OCI-LY3 (cell line): ENCODE data around the gene OR5K1.

ENCODE experiments used
- CTCF ChIP-seq: fragments of 200-600, 300-600 bp; sonication (generic); IDR thresholded peaks from 2 replicates; pipeline ENCODE4 v1.5.1; 2014; ENCODE audit warnings: antibody characterized with exemption, low read length, low read depth
- EZH2phosphoT487 ChIP-seq: fragments of 200-600 bp; shearing (Covaris generic); IDR thresholded peaks from 2 replicates; pipeline ENCODE4 v1.6.1; 2018; ENCODE audit warnings: antibody characterized with exemption, mixed run types, low read depth

- no peak for TF ChIP-seq CTCF
- TF ChIP-seq EZH2phosphoT487: no peak
These were observed 37.0 kb downstream of the OR5K1 start for GRCh38 chr3:98500019-98500418.
